ENCODE data around the gene XPO6.

DNA sequence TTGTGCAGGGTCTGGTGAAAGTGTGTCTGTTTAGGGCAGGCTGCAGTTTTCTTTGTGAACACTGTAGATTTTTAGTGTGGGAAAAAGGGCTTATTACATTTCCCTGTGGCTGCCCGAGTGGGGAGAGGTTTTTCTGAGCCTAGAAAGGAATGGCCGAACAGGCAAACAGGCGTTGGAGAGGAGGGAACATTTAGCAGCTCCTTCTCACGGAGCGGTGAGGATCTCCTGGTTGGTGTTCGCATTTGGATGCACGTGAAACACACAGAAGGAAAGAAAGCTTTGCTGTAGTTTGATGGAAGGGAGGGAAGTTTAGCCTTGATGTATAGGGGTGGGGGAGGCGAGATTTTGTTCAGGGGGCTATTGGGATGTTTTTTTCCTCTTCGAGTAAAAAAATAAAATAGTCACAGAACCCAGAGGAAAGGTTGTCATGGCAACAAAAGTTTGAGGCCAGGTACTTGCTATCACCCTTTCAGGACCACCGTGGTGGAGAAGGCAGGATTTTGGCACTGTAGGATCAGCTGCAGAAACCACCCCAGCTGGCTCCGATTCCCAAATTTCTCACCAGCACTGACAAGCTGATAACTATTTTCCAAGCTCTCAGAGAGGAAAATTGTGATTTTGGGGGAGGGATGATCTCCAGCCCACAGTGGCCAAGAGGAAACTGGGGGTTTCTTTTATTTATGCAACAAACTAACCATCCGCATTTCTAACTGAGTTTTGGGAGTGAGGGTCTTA, 151.8 kb downstream of the XPO6 start:
- TF ChIP-seq, protein P1, sequence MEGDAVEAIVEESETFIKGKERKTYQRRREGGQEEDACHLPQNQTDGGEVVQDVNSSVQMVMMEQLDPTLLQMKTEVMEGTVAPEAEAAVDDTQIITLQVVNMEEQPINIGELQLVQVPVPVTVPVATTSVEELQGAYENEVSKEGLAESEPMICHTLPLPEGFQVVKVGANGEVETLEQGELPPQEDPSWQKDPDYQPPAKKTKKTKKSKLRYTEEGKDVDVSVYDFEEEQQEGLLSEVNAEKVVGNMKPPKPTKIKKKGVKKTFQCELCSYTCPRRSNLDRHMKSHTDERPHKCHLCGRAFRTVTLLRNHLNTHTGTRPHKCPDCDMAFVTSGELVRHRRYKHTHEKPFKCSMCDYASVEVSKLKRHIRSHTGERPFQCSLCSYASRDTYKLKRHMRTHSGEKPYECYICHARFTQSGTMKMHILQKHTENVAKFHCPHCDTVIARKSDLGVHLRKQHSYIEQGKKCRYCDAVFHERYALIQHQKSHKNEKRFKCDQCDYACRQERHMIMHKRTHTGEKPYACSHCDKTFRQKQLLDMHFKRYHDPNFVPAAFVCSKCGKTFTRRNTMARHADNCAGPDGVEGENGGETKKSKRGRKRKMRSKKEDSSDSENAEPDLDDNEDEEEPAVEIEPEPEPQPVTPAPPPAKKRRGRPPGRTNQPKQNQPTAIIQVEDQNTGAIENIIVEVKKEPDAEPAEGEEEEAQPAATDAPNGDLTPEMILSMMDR (IDR thresholded peaks at IDR 0.05) = no peak
- no peak for TF ChIP-seq POLR2AphosphoS5 (IDR thresholded peaks at IDR 0.05; ENCODE audit: insufficient read depth in 1 of 2, low read depth in 1 of 2)
